Middle frontal gyrus (tissue), 1 donor: ENCODE data around the gene UBE3C.
"Not testable (repeated sequence)": the region's sequence is repeated elsewhere in the genome, so short reads cannot be mapped to it uniquely, and the experiment has no call there.

ENCODE experiments used
- DNase-seq: peaks from one replicate; pipeline ENCODE4 v3.0.0-alpha.2; 2015; ENCODE audit warnings: low spot score; ENCODE audit errors: extremely low spot score

Gene UBE3C

GRCh38 chr7:157138424-157139110 lies at the start of gene UBE3C:
Gene UBE3C (plus strand): TSS chr7:157138926. CDS start chr7:157139273, 347 bp downstream.
- peak; percentile 90 for DNase-seq

GRCh38 chr7:157089100-157089610 lies 49.6 kb upstream of the UBE3C start:
- no peak for DNase-seq

GRCh38 chr7:157090485-157091165 lies 48.1 kb upstream of the UBE3C start:
- DNase-seq: no peak

GRCh38 chr7:157096286-157097055 lies 42.3 kb upstream of the UBE3C start:
- DNase-seq: no peak

- no peak for DNase-seq
These were observed 41.7 kb upstream of the UBE3C start for GRCh38 chr7:157097056-157097329.

- DNase-seq: no peak
These were observed 41.2 kb upstream of the UBE3C start for GRCh38 chr7:157097569-157097968.

- DNase-seq: not testable (repeated sequence)
These were observed 38.7 kb upstream of the UBE3C start for GRCh38 chr7:157100005-157100404.

- not testable (repeated sequence) for DNase-seq
These were observed 35.1 kb upstream of the UBE3C start for GRCh38 chr7:157103641-157104040.

GRCh38 chr7:157111311-157111710 lies 27.4 kb upstream of the UBE3C start:
- no peak for DNase-seq

- no peak for DNase-seq
These were observed 26.0 kb upstream of the UBE3C start for GRCh38 chr7:157112706-157113105.

- DNase-seq: no peak
These were observed 25.1 kb upstream of the UBE3C start for GRCh38 chr7:157113607-157114006.

GRCh38 chr7:157116762-157117161 lies 22.0 kb upstream of the UBE3C start:
- DNase-seq: no peak

GRCh38 chr7:157117796-157118195 lies 20.9 kb upstream of the UBE3C start:
- DNase-seq: no peak

- no peak for DNase-seq
These were observed 18.5 kb upstream of the UBE3C start for GRCh38 chr7:157120181-157120580.

- DNase-seq: no peak
These were observed 17.5 kb upstream of the UBE3C start for GRCh38 chr7:157121184-157121715.

- DNase-seq: no peak
These were observed 15.8 kb upstream of the UBE3C start for GRCh38 chr7:157122800-157123495.

GRCh38 chr7:157124690-157125089 lies 14.0 kb upstream of the UBE3C start:
- DNase-seq: no peak

- DNase-seq: no peak
These were observed 13.1 kb upstream of the UBE3C start for GRCh38 chr7:157125376-157126223.

- DNase-seq: no peak
These were observed 11.8 kb upstream of the UBE3C start for GRCh38 chr7:157126921-157127320.

- no peak for DNase-seq
These were observed 9.5 kb upstream of the UBE3C start for GRCh38 chr7:157129200-157129599.
